Ureter (tissue), 1 donor: ENCODE measurements around the gene ATP13A2. TPM values are rescaled to one million over a fixed set of nuclear protein-coding genes. Genes with fewer than 3 reads are reported as not detected.

Experiments
- DNase-seq: peaks from one replicate; pipeline ENCODE4 v3.0.0-alpha.2; 2020; ENCODE audit warnings: low spot score
- total RNA-seq: library from RNA; stranded (reverse); gene quantifications from one replicate; pipeline ENCODE4 v1.2.4, GENCODE V29; 2023
- donor health status: DM: yes; HTN: yes; CAD: no.

The ATP13A2 gene
- total RNA-seq, 1 donor from 2014 or later = 33.7 TPM

- DNase-seq = no peak
Measured at GRCh38 chr1:17032741-17033140, 21.0 kb upstream of the ATP13A2 start.

- DNase-seq = no peak
Measured at GRCh38 chr1:17031436-17031835, 19.7 kb upstream of the ATP13A2 start.

- no peak for DNase-seq
Measured at GRCh38 chr1:17030206-17030605, 18.5 kb upstream of the ATP13A2 start.

- DNase-seq = no peak
Measured at GRCh38 chr1:17028662-17029188, 17.0 kb upstream of the ATP13A2 start.

DNA sequence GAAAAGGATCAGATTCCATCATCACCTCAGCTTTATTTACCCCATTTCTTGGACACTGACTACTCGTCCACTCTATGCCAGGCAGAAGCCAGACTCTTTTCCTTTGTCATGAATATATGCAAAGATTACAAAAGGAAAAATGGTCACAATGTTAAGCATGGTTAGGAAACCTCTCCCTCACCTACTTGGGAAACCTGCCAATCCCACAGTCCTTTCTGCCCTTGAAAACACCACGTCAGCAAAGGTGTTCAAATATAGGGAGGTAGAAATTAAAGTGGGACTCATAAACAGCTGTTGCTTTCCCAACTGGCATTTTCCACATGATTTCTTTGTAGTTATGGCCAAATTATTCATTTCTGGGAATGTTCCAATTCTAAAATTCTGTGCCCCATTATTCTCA, 16.2 kb upstream of the ATP13A2 start:
- no peak for DNase-seq

DNA sequence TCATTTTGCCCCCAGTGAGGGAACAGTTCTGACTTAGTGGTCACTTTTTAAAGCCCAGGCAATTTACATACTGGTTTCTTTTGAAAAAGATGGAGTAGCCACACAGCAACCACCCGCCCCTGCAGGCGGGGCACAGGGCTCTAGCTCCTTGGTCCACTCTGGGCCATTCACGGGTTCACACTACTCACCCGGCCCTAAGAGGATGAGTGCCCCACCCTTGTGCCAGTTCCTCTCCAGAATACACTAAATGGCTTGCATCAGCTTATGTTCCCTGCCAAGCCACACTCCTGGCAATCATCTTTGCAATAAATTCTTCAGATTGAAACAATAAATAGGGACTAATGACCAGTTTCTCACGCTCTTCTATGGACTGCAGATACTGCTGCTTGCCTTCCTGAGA, 15.7 kb upstream of the ATP13A2 start:
- no peak for DNase-seq

DNA sequence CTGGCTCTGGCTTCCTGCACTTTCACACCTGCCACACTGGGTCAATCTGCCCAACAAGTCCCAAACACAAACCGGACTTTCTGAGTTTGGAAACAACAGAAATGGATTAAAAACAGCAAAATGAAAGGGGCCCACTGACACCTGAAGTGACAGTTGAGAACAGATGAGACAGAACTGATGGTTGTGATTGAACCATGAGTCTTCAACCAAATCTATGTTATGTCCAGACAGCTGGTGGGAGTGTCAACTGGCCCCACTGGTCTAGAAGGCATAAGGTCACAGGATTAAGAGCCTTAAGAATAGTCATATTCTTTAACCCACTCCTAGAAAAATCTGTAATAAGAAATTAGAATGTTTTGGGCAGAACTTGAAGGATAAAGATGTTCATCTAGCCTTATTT, 13.0 kb upstream of the ATP13A2 start:
- DNase-seq = no peak

GRCh38 chr1:17023573-17023972, 11.8 kb upstream of the ATP13A2 start:
- DNase-seq = no peak

- no peak for DNase-seq
Measured at GRCh38 chr1:17023102-17023501, 11.4 kb upstream of the ATP13A2 start.

GRCh38 chr1:17021896-17022295, 10.2 kb upstream of the ATP13A2 start:
- no peak for DNase-seq

DNA sequence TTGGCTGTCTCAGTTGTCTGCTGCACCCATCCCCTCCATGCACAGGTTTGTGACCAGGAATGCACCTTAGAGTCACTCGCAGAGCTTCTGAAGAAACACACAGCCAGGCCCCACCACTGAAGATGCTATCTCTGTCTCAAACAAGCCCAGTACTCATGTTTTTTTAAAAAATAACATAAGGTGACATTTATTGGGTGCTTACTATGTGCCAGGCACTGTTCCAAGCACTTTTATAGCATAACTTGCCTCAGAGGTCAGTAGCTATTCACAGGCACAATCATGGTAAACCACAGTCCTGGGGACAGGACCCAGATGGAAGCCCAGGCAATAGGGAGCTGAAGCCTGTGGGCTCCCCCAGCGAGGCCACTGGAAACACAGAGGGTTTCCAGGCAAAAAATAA, 8.8 kb upstream of the ATP13A2 start:
- no peak for DNase-seq

- DNase-seq = no peak
Measured at GRCh38 chr1:17018849-17019248, 7.1 kb upstream of the ATP13A2 start.

DNA sequence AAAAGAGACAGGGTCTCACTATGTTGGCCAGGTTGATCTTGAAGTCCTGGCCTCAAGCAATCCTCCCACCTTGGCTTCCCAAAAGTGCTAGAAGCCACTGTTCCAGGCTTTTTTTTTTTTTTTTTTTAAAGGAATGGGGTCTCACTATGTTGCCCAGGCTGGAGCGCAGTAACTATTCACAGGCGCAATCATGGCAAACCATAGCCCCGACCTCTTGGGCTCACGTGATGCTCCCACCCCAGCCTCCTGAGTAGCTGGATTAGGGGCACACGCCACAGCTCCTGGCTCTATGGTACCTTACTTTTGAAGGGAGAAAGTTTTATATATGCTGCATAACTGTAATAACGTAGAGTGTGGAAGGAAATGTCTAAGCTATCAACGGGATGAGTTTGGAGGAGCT, 5.7 kb upstream of the ATP13A2 start:
- no peak for DNase-seq

DNA sequence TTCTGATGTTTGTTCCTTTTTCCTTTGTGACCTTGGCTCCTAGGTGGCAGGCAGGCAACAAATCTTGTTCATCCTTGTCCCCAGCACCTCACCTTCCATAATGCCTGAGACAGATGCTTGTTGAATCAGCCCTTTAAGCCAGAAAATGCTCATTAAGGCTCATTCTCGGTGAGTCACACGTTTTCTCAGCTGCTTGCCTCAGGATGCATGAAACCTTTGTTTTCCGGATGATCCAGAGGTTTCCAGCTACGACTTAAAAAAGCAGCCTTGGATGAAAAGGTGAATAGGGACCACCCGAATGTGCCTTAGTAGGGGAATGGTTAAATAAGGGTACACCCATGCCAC, 4.6 kb upstream of the ATP13A2 start:
- DNase-seq = no peak

- DNase-seq = no peak
Measured at GRCh38 chr1:17014671-17015567, 3.2 kb upstream of the ATP13A2 start.

DNA sequence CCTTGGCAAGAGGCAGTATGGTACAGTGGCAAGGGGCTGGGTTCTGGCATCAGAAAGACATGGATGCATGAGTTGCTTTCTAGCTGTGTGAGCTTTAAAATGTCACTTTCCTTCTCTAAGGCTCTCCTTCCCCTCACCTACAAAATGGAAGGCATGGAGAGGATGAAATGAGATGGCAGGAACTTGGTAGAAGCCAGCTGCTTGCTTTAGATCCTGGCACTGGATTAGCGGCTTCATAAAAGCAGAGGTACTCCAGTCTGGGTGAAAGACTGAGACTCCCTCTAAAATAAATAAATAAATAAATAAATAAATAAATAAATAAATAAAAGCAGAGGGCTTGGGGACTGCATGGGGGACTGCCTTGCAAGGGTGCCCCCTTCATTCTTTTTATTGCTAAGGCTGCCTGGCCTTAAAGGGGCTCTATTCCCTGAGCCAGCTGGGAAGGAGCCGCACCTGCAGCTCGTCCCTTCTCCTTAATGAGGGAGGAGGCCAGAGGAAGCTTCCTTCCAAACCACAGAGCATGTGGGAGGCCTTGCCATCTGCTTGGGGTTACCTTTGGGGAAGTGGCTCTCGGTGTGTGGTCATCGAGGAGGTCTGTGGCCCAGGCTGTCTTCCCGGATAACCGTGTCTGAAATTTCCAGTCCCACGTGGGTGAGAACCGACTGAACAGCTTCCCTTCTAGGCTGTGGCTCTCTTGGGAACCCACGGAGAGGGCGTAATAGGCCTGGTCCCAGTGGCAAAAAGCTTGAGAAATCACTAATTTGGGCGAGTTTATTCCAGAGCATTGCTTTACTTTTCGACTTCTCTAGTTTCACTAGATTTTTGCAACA, 2.0 kb upstream of the ATP13A2 start:
- DNase-seq = no peak

DNA sequence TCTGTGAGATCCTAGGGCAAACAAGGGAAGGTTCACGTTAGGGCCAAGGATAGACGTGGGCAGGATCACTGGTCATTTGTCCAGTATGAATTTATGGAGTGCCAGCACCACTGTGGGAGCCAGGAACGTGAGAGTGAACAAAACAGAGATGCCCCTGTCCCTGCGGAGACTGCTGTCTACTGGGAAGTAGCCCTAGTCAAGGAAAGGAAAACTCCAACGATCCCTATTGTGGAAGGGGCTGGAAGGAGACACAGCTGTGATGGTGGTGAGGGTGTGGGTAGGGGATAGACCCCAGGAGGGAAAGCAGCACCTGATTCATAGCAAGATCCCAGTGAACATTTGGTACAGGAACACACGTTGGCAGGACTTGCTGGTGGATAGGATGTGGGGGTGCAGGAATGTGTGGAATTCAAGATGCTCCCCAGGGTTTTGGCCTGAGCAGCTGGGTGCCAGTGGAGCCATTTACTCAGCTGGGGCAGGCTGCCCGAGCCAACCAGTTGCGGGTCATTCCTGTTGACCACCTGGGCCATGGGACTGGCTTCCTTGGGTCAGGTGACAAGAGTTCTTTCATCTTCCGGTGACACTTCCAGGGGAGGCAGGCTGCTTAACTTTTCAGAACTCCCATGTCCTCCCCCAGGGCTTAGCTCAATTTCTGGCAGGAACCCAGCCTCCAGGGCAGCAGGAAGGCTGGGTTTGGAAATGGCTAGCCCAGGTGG, 1.2 kb upstream of the ATP13A2 start:
- no peak for DNase-seq

DNA sequence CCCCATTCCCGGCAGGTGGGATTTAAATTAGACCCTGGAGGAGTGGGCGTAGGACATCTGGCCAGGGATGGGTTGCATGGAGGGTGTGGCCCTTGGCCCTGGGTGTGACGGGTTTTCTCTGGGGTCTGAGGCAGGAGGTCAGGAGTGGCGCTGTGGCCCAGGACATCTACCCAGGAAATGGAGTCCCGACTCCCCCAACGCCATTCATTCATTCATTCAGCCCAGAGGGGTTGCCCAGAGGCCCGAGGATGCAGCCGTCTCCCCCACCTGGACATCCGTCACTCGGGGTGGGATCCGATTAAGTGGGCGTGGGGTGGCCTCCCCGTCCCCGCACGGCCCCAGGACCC, 663 bp downstream of the ATP13A2 start:
- DNase-seq = no peak

GRCh38 chr1:17009706-17010105, 2.0 kb downstream of the ATP13A2 start:
- no peak for DNase-seq

- DNase-seq = no peak
Measured at GRCh38 chr1:17008208-17008855, 3.4 kb downstream of the ATP13A2 start.

- no peak for DNase-seq
Measured at GRCh38 chr1:17007121-17007520, 4.6 kb downstream of the ATP13A2 start.

- no peak for DNase-seq
Measured at GRCh38 chr1:17005365-17005740, 6.4 kb downstream of the ATP13A2 start.
